ENCODE measurements around the gene APBA1.

APBA1 gene

DNA sequence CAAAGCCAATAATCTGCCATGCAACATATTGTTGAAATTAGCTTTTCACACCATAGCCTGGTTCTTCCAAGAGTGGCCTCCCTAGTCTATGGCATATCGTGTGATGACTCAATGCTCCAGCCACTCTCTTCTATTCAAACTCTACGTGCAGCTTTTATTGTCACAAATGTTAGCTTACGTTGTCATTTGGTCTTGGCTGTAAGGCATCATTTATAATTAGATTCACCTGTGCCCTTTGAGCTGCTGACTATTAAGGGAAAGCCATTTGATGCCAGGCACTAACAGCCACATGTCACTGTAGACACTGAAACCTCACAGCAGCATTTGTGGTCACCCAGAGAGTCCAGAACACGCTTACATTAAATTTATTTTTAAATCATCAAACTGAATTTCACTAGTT is 66.8 kb downstream of the APBA1 start:
- H3K4me3 ChIP-seq (ENCODE audit: low read depth, low read length): no peak overlapping the region
- TF ChIP-seq, protein P1, sequence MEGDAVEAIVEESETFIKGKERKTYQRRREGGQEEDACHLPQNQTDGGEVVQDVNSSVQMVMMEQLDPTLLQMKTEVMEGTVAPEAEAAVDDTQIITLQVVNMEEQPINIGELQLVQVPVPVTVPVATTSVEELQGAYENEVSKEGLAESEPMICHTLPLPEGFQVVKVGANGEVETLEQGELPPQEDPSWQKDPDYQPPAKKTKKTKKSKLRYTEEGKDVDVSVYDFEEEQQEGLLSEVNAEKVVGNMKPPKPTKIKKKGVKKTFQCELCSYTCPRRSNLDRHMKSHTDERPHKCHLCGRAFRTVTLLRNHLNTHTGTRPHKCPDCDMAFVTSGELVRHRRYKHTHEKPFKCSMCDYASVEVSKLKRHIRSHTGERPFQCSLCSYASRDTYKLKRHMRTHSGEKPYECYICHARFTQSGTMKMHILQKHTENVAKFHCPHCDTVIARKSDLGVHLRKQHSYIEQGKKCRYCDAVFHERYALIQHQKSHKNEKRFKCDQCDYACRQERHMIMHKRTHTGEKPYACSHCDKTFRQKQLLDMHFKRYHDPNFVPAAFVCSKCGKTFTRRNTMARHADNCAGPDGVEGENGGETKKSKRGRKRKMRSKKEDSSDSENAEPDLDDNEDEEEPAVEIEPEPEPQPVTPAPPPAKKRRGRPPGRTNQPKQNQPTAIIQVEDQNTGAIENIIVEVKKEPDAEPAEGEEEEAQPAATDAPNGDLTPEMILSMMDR (IDR thresholded peaks at IDR 0.05; ENCODE audit: low read depth, low read length): no peak
- TF ChIP-seq, protein P2, sequence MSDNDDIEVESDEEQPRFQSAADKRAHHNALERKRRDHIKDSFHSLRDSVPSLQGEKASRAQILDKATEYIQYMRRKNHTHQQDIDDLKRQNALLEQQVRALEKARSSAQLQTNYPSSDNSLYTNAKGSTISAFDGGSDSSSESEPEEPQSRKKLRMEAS (IDR thresholded peaks at IDR 0.05; ENCODE audit: low read depth, low read length): no peak
- TF ChIP-seq MYC (IDR thresholded peaks at IDR 0.05; ENCODE audit: low read depth, low read length) (no peak), POLR2A (IDR thresholded peaks at IDR 0.05; ENCODE audit: extremely low read depth, insufficient read length) (no peak)
- DNase-seq (ENCODE audit: low read depth): no peak

DNA sequence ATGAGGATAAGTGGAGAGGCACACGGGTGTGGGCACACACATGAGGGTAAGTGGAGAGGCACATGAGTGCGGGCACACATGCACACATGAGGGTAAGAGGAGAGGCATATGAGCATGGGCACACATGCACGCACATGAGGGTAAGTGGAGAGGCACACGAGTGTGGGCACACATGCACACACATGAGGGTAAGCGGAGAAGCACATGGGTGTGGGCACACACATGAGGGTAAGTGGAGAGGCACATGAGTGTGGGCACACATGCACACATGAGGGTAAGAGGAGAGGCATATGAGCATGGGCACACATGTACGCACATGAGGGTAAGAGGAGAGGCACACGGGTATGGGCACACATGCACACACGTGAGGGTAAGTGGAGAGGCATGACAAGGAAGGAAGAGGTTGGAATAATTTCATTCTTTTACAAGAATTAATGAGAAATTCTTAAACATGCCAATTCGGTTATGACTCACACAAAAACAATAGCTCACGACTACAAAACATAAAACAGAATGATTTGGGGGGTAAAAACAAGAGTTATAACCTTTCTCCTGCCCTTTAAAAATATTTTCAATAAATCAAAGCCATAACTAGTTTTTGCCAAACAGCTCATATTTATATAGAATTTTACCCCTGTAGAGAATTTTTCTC is 67.5 kb downstream of the APBA1 start:
- DNase-seq (ENCODE audit: low read depth): no peak
- TF ChIP-seq POLR2A (IDR thresholded peaks at IDR 0.05; ENCODE audit: extremely low read depth, insufficient read length): no peak
- TF ChIP-seq, protein P1 (IDR thresholded peaks at IDR 0.05; ENCODE audit: low read depth, low read length): no peak
- no peak for TF ChIP-seq MYC (IDR thresholded peaks at IDR 0.05; ENCODE audit: low read depth, low read length)
- TF ChIP-seq, protein P2 (IDR thresholded peaks at IDR 0.05; ENCODE audit: low read depth, low read length): no peak
- H3K4me3 ChIP-seq (ENCODE audit: low read depth, low read length): no peak overlapping the region

DNA sequence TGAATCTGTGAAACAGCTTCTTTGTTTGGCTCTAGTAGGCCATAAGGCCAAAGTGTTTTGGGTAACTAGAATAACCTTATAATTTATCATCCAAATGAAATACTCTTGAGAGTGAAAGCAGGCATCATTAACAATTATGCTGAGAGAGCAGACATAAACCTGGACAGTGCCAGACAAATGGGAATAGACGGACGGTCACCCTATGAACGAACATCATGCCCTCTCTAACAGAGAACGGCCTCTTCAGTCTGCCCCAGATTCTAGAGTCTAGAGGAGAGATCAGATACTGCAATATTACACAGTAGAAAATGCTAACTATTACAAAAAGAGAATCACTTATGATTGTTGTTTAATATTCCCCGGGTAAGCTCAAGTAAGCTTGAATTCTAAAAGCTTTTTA is 68.5 kb downstream of the APBA1 start:
- TF ChIP-seq, protein P2 (IDR thresholded peaks at IDR 0.05; ENCODE audit: low read depth, low read length): no peak
- TF ChIP-seq, protein P1 (IDR thresholded peaks at IDR 0.05; ENCODE audit: low read depth, low read length): no peak
- no peak for TF ChIP-seq MYC (IDR thresholded peaks at IDR 0.05; ENCODE audit: low read depth, low read length)
- H3K4me3 ChIP-seq (ENCODE audit: low read depth, low read length): no peak overlapping the region
- no peak for DNase-seq (ENCODE audit: low read depth)

DNA sequence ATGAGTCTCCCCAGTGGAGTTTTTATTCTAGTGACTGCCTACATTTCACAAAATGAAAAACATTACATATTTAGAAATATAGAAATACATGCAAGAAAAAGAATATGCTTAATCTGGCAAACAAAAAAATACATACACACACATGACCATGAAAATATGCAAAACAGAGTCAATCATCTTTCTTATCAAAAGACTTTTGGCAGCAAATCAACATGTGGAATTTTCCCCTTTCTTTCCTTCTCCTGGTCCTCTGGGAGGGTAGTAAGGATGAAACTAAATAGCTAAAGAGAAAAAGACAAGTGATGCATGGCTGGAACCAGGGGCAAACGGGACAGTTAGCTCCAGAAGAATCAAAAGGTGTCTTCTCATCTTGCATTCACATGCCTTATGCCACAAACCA is 69.4 kb downstream of the APBA1 start:
- no peak for DNase-seq (ENCODE audit: low read depth)
- no peak for TF ChIP-seq MYC (IDR thresholded peaks at IDR 0.05; ENCODE audit: low read depth, low read length)
- TF ChIP-seq, protein P2 (IDR thresholded peaks at IDR 0.05; ENCODE audit: low read depth, low read length): no peak
- TF ChIP-seq, protein P1 (IDR thresholded peaks at IDR 0.05; ENCODE audit: low read depth, low read length): no peak
- TF ChIP-seq POLR2A (IDR thresholded peaks at IDR 0.05; ENCODE audit: extremely low read depth, insufficient read length): no peak
- no peak overlapping the region for H3K4me3 ChIP-seq (ENCODE audit: low read depth, low read length)

DNA sequence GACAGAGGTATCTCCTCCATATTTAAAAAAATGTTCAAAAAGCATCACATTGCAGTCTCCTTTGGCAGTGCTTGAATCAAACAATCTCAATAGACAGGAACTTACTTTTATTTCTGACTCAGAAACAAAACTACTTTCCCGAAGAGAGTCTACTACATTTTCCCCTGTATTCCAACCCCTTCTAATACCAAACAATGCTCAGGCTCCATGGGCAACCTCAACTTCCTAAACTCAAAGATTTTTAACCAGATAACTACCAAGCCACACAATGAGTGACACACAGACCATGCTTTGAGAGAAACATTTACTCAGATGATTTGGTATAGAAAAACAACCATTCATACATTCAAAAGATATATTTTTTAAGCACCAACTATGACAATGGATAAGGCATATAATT is 70.5 kb downstream of the APBA1 start:
- TF ChIP-seq, protein P2 (IDR thresholded peaks at IDR 0.05; ENCODE audit: low read depth, low read length): no peak
- TF ChIP-seq, protein P1 (IDR thresholded peaks at IDR 0.05; ENCODE audit: low read depth, low read length): no peak
- no peak for TF ChIP-seq POLR2A (IDR thresholded peaks at IDR 0.05; ENCODE audit: extremely low read depth, insufficient read length)
- TF ChIP-seq MYC (IDR thresholded peaks at IDR 0.05; ENCODE audit: low read depth, low read length): no peak
- no peak for DNase-seq (ENCODE audit: low read depth)
- no peak overlapping the region for H3K4me3 ChIP-seq (ENCODE audit: low read depth, low read length)

Data from NB4 (cell line).